ENCODE measurements around the gene NPBWR2. TPM values are rescaled to one million over a fixed set of nuclear protein-coding genes. Genes with fewer than 3 reads are reported as not detected.

Gene NPBWR2
- total and polyA plus RNA-seq, 2 experiments from 2014 or later, result not detected

DNA sequence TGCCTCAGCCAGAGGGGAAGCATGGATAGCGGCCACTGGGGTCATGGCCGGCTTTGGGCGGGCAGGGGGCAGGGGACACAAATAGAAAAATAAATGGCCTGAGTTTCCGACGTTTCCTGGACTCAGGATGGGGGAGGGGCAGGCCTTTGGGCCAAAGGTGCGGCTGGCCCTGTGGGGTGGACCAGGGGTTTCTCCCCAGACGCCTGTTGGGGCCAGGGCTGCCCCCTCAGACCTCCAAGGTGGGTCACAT is 50.8 kb downstream of the NPBWR2 start:
- TF ChIP-seq JUNB (IDR thresholded peaks at IDR 0.05; ENCODE audit: unreplicated experiment) (no peak), EZH2phosphoT487 (IDR thresholded peaks at IDR 0.05; ENCODE audit: unreplicated experiment) (no peak), NANOG (IDR thresholded peaks at IDR 0.05; ENCODE audit: borderline replicate concordance) (no peak), STAT1 (IDR thresholded peaks at IDR 0.05; ENCODE audit: unreplicated experiment) (no peak), EZH2 (IDR thresholded peaks at IDR 0.05; ENCODE audit: low read depth, unreplicated experiment) (no peak), ZNF331 (CRISPR knock-in tag; IDR thresholded peaks at IDR 0.05; ENCODE audit: low read depth) (no peak), ZNF114 (CRISPR knock-in tag; IDR thresholded peaks at IDR 0.05) (no peak), CREB1 (CRISPR knock-in tag; IDR thresholded peaks at IDR 0.05; ENCODE audit: low read depth) (no peak)
- TF ChIP-seq, protein P1, sequence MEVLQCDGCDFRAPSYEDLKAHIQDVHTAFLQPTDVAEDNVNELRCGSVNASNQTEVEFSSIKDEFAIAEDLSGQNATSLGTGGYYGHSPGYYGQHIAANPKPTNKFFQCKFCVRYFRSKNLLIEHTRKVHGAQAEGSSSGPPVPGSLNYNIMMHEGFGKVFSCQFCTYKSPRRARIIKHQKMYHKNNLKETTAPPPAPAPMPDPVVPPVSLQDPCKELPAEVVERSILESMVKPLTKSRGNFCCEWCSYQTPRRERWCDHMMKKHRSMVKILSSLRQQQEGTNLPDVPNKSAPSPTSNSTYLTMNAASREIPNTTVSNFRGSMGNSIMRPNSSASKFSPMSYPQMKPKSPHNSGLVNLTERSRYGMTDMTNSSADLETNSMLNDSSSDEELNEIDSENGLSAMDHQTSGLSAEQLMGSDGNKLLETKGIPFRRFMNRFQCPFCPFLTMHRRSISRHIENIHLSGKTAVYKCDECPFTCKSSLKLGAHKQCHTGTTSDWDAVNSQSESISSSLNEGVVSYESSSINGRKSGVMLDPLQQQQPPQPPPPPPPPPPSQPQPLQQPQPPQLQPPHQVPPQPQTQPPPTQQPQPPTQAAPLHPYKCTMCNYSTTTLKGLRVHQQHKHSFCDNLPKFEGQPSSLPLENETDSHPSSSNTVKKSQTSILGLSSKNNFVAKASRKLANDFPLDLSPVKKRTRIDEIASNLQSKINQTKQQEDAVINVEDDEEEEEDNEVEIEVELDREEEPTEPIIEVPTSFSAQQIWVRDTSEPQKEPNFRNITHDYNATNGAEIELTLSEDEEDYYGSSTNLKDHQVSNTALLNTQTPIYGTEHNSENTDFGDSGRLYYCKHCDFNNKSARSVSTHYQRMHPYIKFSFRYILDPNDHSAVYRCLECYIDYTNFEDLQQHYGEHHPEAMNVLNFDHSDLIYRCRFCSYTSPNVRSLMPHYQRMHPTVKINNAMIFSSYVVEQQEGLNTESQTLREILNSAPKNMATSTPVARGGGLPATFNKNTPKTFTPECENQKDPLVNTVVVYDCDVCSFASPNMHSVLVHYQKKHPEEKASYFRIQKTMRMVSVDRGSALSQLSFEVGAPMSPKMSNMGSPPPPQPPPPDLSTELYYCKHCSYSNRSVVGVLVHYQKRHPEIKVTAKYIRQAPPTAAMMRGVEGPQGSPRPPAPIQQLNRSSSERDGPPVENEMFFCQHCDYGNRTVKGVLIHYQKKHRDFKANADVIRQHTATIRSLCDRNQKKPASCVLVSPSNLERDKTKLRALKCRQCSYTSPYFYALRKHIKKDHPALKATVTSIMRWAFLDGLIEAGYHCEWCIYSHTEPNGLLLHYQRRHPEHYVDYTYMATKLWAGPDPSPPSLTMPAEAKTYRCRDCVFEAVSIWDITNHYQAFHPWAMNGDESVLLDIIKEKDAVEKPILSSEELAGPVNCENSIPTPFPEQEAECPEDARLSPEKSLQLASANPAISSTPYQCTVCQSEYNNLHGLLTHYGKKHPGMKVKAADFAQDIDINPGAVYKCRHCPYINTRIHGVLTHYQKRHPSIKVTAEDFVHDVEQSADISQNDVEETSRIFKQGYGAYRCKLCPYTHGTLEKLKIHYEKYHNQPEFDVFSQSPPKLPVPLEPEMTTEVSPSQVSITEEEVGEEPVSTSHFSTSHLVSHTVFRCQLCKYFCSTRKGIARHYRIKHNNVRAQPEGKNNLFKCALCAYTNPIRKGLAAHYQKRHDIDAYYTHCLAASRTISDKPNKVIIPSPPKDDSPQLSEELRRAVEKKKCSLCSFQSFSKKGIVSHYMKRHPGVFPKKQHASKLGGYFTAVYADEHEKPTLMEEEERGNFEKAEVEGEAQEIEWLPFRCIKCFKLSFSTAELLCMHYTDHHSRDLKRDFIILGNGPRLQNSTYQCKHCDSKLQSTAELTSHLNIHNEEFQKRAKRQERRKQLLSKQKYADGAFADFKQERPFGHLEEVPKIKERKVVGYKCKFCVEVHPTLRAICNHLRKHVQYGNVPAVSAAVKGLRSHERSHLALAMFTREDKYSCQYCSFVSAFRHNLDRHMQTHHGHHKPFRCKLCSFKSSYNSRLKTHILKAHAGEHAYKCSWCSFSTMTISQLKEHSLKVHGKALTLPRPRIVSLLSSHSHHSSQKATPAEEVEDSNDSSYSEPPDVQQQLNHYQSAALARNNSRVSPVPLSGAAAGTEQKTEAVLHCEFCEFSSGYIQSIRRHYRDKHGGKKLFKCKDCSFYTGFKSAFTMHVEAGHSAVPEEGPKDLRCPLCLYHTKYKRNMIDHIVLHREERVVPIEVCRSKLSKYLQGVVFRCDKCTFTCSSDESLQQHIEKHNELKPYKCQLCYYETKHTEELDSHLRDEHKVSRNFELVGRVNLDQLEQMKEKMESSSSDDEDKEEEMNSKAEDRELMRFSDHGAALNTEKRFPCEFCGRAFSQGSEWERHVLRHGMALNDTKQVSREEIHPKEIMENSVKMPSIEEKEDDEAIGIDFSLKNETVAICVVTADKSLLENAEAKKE (CRISPR knock-in tag; IDR thresholded peaks at IDR 0.05), result no peak
- TF ChIP-seq, protein P2, sequence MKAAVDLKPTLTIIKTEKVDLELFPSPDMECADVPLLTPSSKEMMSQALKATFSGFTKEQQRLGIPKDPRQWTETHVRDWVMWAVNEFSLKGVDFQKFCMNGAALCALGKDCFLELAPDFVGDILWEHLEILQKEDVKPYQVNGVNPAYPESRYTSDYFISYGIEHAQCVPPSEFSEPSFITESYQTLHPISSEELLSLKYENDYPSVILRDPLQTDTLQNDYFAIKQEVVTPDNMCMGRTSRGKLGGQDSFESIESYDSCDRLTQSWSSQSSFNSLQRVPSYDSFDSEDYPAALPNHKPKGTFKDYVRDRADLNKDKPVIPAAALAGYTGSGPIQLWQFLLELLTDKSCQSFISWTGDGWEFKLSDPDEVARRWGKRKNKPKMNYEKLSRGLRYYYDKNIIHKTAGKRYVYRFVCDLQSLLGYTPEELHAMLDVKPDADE (IDR thresholded peaks at IDR 0.05), result no peak
- TF ChIP-seq, protein P3, sequence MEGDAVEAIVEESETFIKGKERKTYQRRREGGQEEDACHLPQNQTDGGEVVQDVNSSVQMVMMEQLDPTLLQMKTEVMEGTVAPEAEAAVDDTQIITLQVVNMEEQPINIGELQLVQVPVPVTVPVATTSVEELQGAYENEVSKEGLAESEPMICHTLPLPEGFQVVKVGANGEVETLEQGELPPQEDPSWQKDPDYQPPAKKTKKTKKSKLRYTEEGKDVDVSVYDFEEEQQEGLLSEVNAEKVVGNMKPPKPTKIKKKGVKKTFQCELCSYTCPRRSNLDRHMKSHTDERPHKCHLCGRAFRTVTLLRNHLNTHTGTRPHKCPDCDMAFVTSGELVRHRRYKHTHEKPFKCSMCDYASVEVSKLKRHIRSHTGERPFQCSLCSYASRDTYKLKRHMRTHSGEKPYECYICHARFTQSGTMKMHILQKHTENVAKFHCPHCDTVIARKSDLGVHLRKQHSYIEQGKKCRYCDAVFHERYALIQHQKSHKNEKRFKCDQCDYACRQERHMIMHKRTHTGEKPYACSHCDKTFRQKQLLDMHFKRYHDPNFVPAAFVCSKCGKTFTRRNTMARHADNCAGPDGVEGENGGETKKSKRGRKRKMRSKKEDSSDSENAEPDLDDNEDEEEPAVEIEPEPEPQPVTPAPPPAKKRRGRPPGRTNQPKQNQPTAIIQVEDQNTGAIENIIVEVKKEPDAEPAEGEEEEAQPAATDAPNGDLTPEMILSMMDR (conservative IDR thresholded peaks at IDR 0.05; ENCODE audit: low read depth in 2 of 2), result no peak
- no peaks in the 10 kb centered on the region for H3K27me3 ChIP-seq (ENCODE audit: insufficient read depth)
- H3K36me3 Mint-ChIP-seq (ENCODE audit: low read depth), result no peaks in the 10 kb centered on the region
- H3K9me3 Mint-ChIP-seq, result no peaks in the 10 kb centered on the region
- no peak overlapping the region for H3K4me3 ChIP-seq
- ATAC-seq (no peak), DNase-seq (ENCODE audit: low spot score) (no peak)
- H3K4me1 Mint-ChIP-seq, result peaks cover 32% of the 10 kb centered on the region
- H3K36me3 ChIP-seq (ENCODE audit: insufficient read depth), result no peaks in the 10 kb centered on the region
- H2AFZ ChIP-seq, result peak overlapping the region; percentile 90; the same call in 1 of the 2 replicates
- no peak overlapping the region for H3K27ac ChIP-seq (ENCODE audit: low read depth)
- H3K27ac Mint-ChIP-seq, result no peak overlapping the region
- H3K4me2 ChIP-seq, result no peak overlapping the region
- H3K4me3 Mint-ChIP-seq, result no peak overlapping the region
- peaks cover 6% of the 10 kb centered on the region; the same call in 1 of the 2 replicates for H3K4me1 ChIP-seq (ENCODE audit: insufficient read depth)
- H3K27me3 Mint-ChIP-seq (ENCODE audit: insufficient read depth, low read depth, poor library complexity), result peaks cover 23% of the 10 kb centered on the region
- no peaks in the 10 kb centered on the region for H3F3A ChIP-seq (replicated peaks; ENCODE audit: low read depth)
- no peaks in the 10 kb centered on the region for H3K9me2 ChIP-seq (ENCODE audit: insufficient read depth)
- H3K79me2 ChIP-seq (replicated peaks; ENCODE audit: insufficient read depth), result no peaks in the 10 kb centered on the region
- H4K20me1 ChIP-seq (replicated peaks; ENCODE audit: insufficient read depth), result no peaks in the 10 kb centered on the region

Measured in GM23338 (cell line).